ENCODE results near the gene STK38.

Gene STK38

GRCh38 chr6:36563237-36563927 is 16.1 kb upstream of the STK38 start:
- no peak for DNase-seq

GRCh38 chr6:36560822-36561221 is 13.5 kb upstream of the STK38 start:
- DNase-seq: no peak

GRCh38 chr6:36559011-36559793 is 11.9 kb upstream of the STK38 start:
- DNase-seq: peak in 1 of 3 donors; percentile 21

GRCh38 chr6:36556281-36556680 is 9.0 kb upstream of the STK38 start:
- DNase-seq: no peak

GRCh38 chr6:36555750-36556252 is 8.5 kb upstream of the STK38 start:
- DNase-seq: no peak

- DNase-seq: no peak
These were observed 3.3 kb upstream of the STK38 start for GRCh38 chr6:36550473-36551000.

- DNase-seq: no peak
These were observed 1.1 kb upstream of the STK38 start for GRCh38 chr6:36548401-36548743.

- no peak for DNase-seq
These were observed 544 bp upstream of the STK38 start for GRCh38 chr6:36547646-36548400.

GRCh38 chr6:36546308-36546919 is 865 bp downstream of the STK38 start:
- peak in 2 of 3 donors; percentile 23 to 29 for DNase-seq

GRCh38 chr6:36545767-36546307 is 1.4 kb downstream of the STK38 start:
- no peak for DNase-seq

- peak; percentile 60 to 76 (median 69) for DNase-seq
These were observed 3.1 kb downstream of the STK38 start for GRCh38 chr6:36544228-36544627.

- DNase-seq: no peak
These were observed 5.2 kb downstream of the STK38 start for GRCh38 chr6:36542041-36542440.

GRCh38 chr6:36539814-36540568 is 7.3 kb downstream of the STK38 start:
- no peak for DNase-seq

GRCh38 chr6:36536873-36537547 is 10.3 kb downstream of the STK38 start:
- DNase-seq: no peak

- DNase-seq: no peak
These were observed 14.0 kb downstream of the STK38 start for GRCh38 chr6:36533321-36533720.

- DNase-seq: peak in 2 of 3 donors; percentile 31 to 44
These were observed 21.2 kb downstream of the STK38 start for GRCh38 chr6:36526066-36526465.

GRCh38 chr6:36525346-36525745 is 21.9 kb downstream of the STK38 start:
- DNase-seq: no peak

GRCh38 chr6:36524871-36525270 is 22.4 kb downstream of the STK38 start:
- DNase-seq: no peak

GRCh38 chr6:36523936-36524499 is 23.3 kb downstream of the STK38 start:
- no peak for DNase-seq

GRCh38 chr6:36523451-36523850 is 23.8 kb downstream of the STK38 start:
- DNase-seq: no peak

GRCh38 chr6:36519352-36519751 is 27.9 kb downstream of the STK38 start:
- DNase-seq: no peak

Measured in suppressor macrophage treated with lipopolysaccharide for 1 hour (primary cell).